Measurements from ENCODE around the gene SFMBT2.

The SFMBT2 gene

DNA sequence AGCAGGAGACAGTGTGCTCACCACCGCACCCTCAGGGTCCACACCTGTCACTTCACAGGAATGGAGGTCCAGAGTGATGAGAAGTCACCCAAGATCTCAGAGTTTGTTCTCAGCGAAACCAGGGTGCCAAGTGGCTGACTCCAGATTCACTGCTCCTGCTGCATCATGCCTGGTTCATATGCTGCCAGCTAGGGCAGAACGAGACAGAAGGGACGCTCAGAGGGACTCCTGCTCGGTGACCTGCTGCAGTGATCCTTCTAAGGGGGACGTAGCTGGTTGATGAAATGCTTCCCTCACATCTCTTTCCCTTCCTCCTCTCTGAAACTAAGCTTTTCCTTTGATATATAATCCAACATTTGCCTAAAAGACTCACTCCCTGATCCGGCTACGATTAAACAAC is 248.5 kb downstream of the SFMBT2 start:
- TF ChIP-seq, protein P1, sequence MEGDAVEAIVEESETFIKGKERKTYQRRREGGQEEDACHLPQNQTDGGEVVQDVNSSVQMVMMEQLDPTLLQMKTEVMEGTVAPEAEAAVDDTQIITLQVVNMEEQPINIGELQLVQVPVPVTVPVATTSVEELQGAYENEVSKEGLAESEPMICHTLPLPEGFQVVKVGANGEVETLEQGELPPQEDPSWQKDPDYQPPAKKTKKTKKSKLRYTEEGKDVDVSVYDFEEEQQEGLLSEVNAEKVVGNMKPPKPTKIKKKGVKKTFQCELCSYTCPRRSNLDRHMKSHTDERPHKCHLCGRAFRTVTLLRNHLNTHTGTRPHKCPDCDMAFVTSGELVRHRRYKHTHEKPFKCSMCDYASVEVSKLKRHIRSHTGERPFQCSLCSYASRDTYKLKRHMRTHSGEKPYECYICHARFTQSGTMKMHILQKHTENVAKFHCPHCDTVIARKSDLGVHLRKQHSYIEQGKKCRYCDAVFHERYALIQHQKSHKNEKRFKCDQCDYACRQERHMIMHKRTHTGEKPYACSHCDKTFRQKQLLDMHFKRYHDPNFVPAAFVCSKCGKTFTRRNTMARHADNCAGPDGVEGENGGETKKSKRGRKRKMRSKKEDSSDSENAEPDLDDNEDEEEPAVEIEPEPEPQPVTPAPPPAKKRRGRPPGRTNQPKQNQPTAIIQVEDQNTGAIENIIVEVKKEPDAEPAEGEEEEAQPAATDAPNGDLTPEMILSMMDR (IDR thresholded peaks at IDR 0.05; ENCODE audit: low read depth, low read length), result no peak
- no peak for TF ChIP-seq EZH2phosphoT487 (IDR thresholded peaks at IDR 0.05; ENCODE audit: low read depth)
- H3K27me3 ChIP-seq (ENCODE audit: low read depth, low read length), result no peaks in the 10 kb centered on the region
- no peaks in the 10 kb centered on the region for H3K79me2 ChIP-seq (ENCODE audit: low read length)
- peaks cover 15% of the 10 kb centered on the region for H3K36me3 ChIP-seq (replicated peaks; ENCODE audit: low read depth, low read length)
- no peak overlapping the region for H3K27ac ChIP-seq (ENCODE audit: low read length)
- no peak overlapping the region for H3K9ac ChIP-seq (ENCODE audit: low read length)
- no peaks in the 10 kb centered on the region for H3K4me1 ChIP-seq (ENCODE audit: low read length)
- H3K4me2 ChIP-seq (ENCODE audit: low read length), result no peak overlapping the region
- H3K9me3 ChIP-seq (ENCODE audit: insufficient read depth, low read length), result no peaks in the 10 kb centered on the region
- no peak overlapping the region for H3K4me3 ChIP-seq (ENCODE audit: low read length)
- H2AFZ ChIP-seq (ENCODE audit: low read depth, low read length), result no peak overlapping the region
- no peaks in the 10 kb centered on the region for H4K20me1 ChIP-seq (ENCODE audit: insufficient read depth, low read length)

DNA sequence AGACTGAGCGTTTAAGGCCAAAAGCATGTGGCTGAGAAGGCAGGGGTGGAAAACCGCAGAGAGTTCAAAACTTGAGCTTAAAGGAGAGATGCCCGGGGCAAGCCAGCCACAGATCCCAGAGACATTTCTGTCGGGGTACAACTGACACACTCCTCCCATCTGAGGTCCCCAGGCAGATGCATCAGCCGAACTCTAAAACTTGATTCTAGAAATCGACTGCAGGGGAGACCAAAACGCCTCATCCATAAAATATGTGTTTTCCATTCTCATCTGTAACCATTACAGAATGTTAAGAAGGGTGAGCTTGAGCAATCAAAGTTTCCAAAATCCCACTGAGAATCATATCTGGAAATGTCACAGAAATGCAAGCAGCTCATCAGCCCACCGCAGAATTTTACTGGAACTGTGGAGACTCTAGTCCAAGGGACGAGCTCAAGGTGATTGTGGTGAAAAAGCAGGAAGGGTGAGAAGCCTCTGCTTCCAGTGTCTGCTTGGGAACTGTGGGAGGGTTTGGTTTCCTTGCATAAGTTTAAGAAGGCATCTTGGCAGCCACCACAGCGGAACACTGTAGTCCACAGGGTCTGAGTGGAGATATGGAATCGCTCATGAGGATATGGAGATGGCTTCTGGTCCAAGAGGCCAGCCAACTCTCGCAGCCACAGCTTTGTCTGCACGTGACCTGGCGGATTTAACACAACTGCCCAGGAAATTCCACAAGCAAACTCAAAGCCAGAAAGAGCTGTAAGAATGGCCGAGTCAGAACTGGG is 249.2 kb downstream of the SFMBT2 start:
- no peak overlapping the region for H2AFZ ChIP-seq (ENCODE audit: low read depth, low read length)
- H3K4me2 ChIP-seq (ENCODE audit: low read length), result no peak overlapping the region
- H3K27ac ChIP-seq (ENCODE audit: low read length), result no peak overlapping the region
- H4K20me1 ChIP-seq (ENCODE audit: insufficient read depth, low read length), result no peaks in the 10 kb centered on the region
- H3K27me3 ChIP-seq (ENCODE audit: low read depth, low read length), result no peaks in the 10 kb centered on the region
- no peaks in the 10 kb centered on the region for H3K9me3 ChIP-seq (ENCODE audit: insufficient read depth, low read length)
- no peaks in the 10 kb centered on the region for H3K4me1 ChIP-seq (ENCODE audit: low read length)
- H3K79me2 ChIP-seq (ENCODE audit: low read length), result no peaks in the 10 kb centered on the region
- H3K9ac ChIP-seq (ENCODE audit: low read length), result no peak overlapping the region
- peaks cover 17% of the 10 kb centered on the region for H3K36me3 ChIP-seq (replicated peaks; ENCODE audit: low read depth, low read length)
- H3K4me3 ChIP-seq (ENCODE audit: low read length), result no peak overlapping the region
- TF ChIP-seq, protein P1 (IDR thresholded peaks at IDR 0.05; ENCODE audit: low read depth, low read length), result no peak
- no peak for TF ChIP-seq EZH2phosphoT487 (IDR thresholded peaks at IDR 0.05; ENCODE audit: low read depth)

DNA sequence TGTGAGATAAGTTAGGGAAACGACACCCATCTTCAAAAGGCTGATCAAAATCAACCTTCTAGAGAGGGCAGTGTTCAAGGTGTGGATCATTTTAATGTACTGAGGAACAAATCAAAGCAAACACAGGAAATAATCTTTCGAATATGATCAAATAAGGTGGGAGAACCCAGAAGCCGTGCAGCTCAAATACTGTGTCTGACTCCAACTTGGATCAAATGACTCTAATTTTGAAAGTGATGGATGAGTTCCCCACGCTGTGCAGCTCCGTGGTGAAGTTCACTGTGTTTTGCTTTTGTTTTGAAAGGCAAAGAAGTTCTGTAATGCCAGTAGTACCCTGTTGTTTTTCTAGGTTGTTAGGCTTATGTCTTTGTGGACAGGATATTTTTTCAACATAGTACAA is 250.9 kb downstream of the SFMBT2 start:
- Histone ChIP-seq H3K27me3 (ENCODE audit: low read depth, low read length) (no peaks in the 10 kb centered on the region), H3K27ac (ENCODE audit: low read length) (no peak overlapping the region), H3K4me3 (ENCODE audit: low read length) (no peak overlapping the region), H3K4me2 (ENCODE audit: low read length) (no peak overlapping the region), H3K4me1 (ENCODE audit: low read length) (no peaks in the 10 kb centered on the region), H3K79me2 (ENCODE audit: low read length) (no peaks in the 10 kb centered on the region), H3K36me3 (replicated peaks; ENCODE audit: low read depth, low read length) (peaks cover 17% of the 10 kb centered on the region), H4K20me1 (ENCODE audit: insufficient read depth, low read length) (no peaks in the 10 kb centered on the region), H3K9me3 (ENCODE audit: insufficient read depth, low read length) (no peaks in the 10 kb centered on the region), H2AFZ (ENCODE audit: low read depth, low read length) (no peak overlapping the region), H3K9ac (ENCODE audit: low read length) (no peak overlapping the region)
- TF ChIP-seq, protein P1 (IDR thresholded peaks at IDR 0.05; ENCODE audit: low read depth, low read length), result no peak
- TF ChIP-seq EZH2phosphoT487 (IDR thresholded peaks at IDR 0.05; ENCODE audit: low read depth), result no peak

DNA sequence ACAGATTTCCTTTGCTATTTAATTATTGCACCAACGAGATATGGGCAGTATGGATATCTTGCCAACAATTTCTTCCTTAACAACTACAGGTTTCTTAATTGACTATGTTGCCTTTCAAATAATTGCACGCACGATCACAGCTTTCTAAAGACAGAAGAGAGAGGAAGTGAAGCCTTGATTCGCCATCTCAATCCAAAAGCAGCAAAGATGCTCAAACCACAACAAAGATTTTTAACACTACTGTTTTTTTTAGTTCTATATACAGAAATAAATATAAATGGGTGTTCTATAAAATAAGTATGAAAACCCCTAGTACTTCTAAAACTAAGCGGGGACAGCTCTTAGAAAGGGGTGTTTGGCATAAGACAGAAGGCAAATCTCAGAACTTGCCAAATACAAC is 251.3 kb downstream of the SFMBT2 start:
- TF ChIP-seq EZH2phosphoT487 (IDR thresholded peaks at IDR 0.05; ENCODE audit: low read depth), result no peak
- TF ChIP-seq, protein P1 (IDR thresholded peaks at IDR 0.05; ENCODE audit: low read depth, low read length), result no peak
- peaks cover 17% of the 10 kb centered on the region for H3K36me3 ChIP-seq (replicated peaks; ENCODE audit: low read depth, low read length)
- no peak overlapping the region for H3K9ac ChIP-seq (ENCODE audit: low read length)
- H2AFZ ChIP-seq (ENCODE audit: low read depth, low read length), result no peak overlapping the region
- H3K4me3 ChIP-seq (ENCODE audit: low read length), result no peak overlapping the region
- no peaks in the 10 kb centered on the region for H3K9me3 ChIP-seq (ENCODE audit: insufficient read depth, low read length)
- no peak overlapping the region for H3K4me2 ChIP-seq (ENCODE audit: low read length)
- no peaks in the 10 kb centered on the region for H3K27me3 ChIP-seq (ENCODE audit: low read depth, low read length)
- H3K4me1 ChIP-seq (ENCODE audit: low read length), result no peaks in the 10 kb centered on the region
- no peaks in the 10 kb centered on the region for H3K79me2 ChIP-seq (ENCODE audit: low read length)
- H3K27ac ChIP-seq (ENCODE audit: low read length), result no peak overlapping the region
- no peaks in the 10 kb centered on the region for H4K20me1 ChIP-seq (ENCODE audit: insufficient read depth, low read length)
